ENCODE measurements around the gene TMEM272. TPM values are rescaled to one million over a fixed set of nuclear protein-coding genes. Genes with fewer than 3 reads are reported as not detected.

The TMEM272 gene
- total and polyA plus RNA-seq, 2 donors from 2014 or later = 0.19 to 0.28 TPM

- DNase-seq = no peak
- no peaks in the 10 kb centered on the region for H3K4me1 ChIP-seq (ENCODE audit: control insufficient read depth in 2 of 3, insufficient read depth in 2 of 3, low read depth in 1 of 3, low read length in 3 of 3)
- no peak overlapping the region for H3K27ac ChIP-seq (ENCODE audit: low read depth in 2 of 2, low read length in 2 of 2)
- H3K36me3 ChIP-seq (ENCODE audit: control insufficient read depth in 2 of 3, insufficient read depth in 3 of 3, low read length in 3 of 3) = no peaks in the 10 kb centered on the region
- no peak overlapping the region for H3K9ac ChIP-seq (ENCODE audit: low read length in 3 of 3)
- no peaks in the 10 kb centered on the region for H3K9me3 ChIP-seq (ENCODE audit: control insufficient read depth in 2 of 3, insufficient read depth in 1 of 3, low read length in 3 of 3)
- intact Hi-C loops (cut with DNase I) = no loop called here
- TF ChIP-seq CTCF (IDR thresholded peaks at IDR 0.05; ENCODE audit: borderline replicate concordance, extremely low read depth, insufficient read depth) = no peak
- FAIRE-seq = no peak
- H3K4me3 ChIP-seq (ENCODE audit: low read length in 3 of 3) = no peak overlapping the region
- no peaks in the 10 kb centered on the region for H3K27me3 ChIP-seq (ENCODE audit: control insufficient read depth, insufficient read depth, low read length)
These were observed 42.5 kb upstream of the TMEM272 start for GRCh38 chr13:51887468-51887867.

GRCh38 chr13:51885651-51886050, 40.7 kb upstream of the TMEM272 start:
- Histone ChIP-seq H3K4me3 (ENCODE audit: low read length in 3 of 3) (no peak overlapping the region), H3K9ac (ENCODE audit: low read length in 3 of 3) (no peak overlapping the region), H3K4me1 (ENCODE audit: control insufficient read depth in 2 of 3, insufficient read depth in 2 of 3, low read depth in 1 of 3, low read length in 3 of 3) (no peaks in the 10 kb centered on the region), H3K36me3 (ENCODE audit: control insufficient read depth in 2 of 3, insufficient read depth in 3 of 3, low read length in 3 of 3) (no peaks in the 10 kb centered on the region), H3K27ac (ENCODE audit: low read depth in 2 of 2, low read length in 2 of 2) (no peak overlapping the region), H3K27me3 (ENCODE audit: control insufficient read depth, insufficient read depth, low read length) (no peaks in the 10 kb centered on the region), H3K9me3 (ENCODE audit: control insufficient read depth in 2 of 3, insufficient read depth in 1 of 3, low read length in 3 of 3) (no peaks in the 10 kb centered on the region)
- TF ChIP-seq CTCF (IDR thresholded peaks at IDR 0.05; ENCODE audit: borderline replicate concordance, extremely low read depth, insufficient read depth) = no peak
- DNase-seq = no peak
- intact Hi-C loops (cut with DNase I) = no loop called here
- FAIRE-seq = no peak

GRCh38 chr13:51883226-51883600, 38.2 kb upstream of the TMEM272 start:
- Histone ChIP-seq H3K4me1 (ENCODE audit: control insufficient read depth in 2 of 3, insufficient read depth in 2 of 3, low read depth in 1 of 3, low read length in 3 of 3) (no peaks in the 10 kb centered on the region), H3K36me3 (ENCODE audit: control insufficient read depth in 2 of 3, insufficient read depth in 3 of 3, low read length in 3 of 3) (no peaks in the 10 kb centered on the region), H3K9ac (ENCODE audit: low read length in 3 of 3) (no peak overlapping the region), H3K27ac (ENCODE audit: low read depth in 2 of 2, low read length in 2 of 2) (no peak overlapping the region), H3K27me3 (ENCODE audit: control insufficient read depth, insufficient read depth, low read length) (no peaks in the 10 kb centered on the region), H3K4me3 (ENCODE audit: low read length in 3 of 3) (no peak overlapping the region), H3K9me3 (ENCODE audit: control insufficient read depth in 2 of 3, insufficient read depth in 1 of 3, low read length in 3 of 3) (no peaks in the 10 kb centered on the region)
- no peak for TF ChIP-seq CTCF (IDR thresholded peaks at IDR 0.05; ENCODE audit: borderline replicate concordance, extremely low read depth, insufficient read depth)
- intact Hi-C loops (cut with DNase I) = no loop called here
- DNase-seq = no peak
- FAIRE-seq = no peak

- Histone ChIP-seq H3K36me3 (ENCODE audit: control insufficient read depth in 2 of 3, insufficient read depth in 3 of 3, low read length in 3 of 3) (no peaks in the 10 kb centered on the region), H3K9me3 (ENCODE audit: control insufficient read depth in 2 of 3, insufficient read depth in 1 of 3, low read length in 3 of 3) (no peaks in the 10 kb centered on the region), H3K9ac (ENCODE audit: low read length in 3 of 3) (no peak overlapping the region), H3K27ac (ENCODE audit: low read depth in 2 of 2, low read length in 2 of 2) (no peak overlapping the region), H3K27me3 (ENCODE audit: control insufficient read depth, insufficient read depth, low read length) (no peaks in the 10 kb centered on the region), H3K4me3 (ENCODE audit: low read length in 3 of 3) (no peak overlapping the region), H3K4me1 (ENCODE audit: control insufficient read depth in 2 of 3, insufficient read depth in 2 of 3, low read depth in 1 of 3, low read length in 3 of 3) (no peaks in the 10 kb centered on the region)
- no peak for DNase-seq
- intact Hi-C loops (cut with DNase I) = no loop called here
- no peak for TF ChIP-seq CTCF (IDR thresholded peaks at IDR 0.05; ENCODE audit: borderline replicate concordance, extremely low read depth, insufficient read depth)
- no peak for FAIRE-seq
These were observed 37.7 kb upstream of the TMEM272 start for GRCh38 chr13:51882570-51883225.

Data from kidney (tissue), 14 donors.